DMS53 treated with DMSO at 0.1 percent for 48 hours (cell line): ENCODE measurements around the gene KHK.

Experiments used
- DNase-seq: peaks from one replicate; lab custom pipeline; 2025; ENCODE audit not compliant: unreplicated experiment; lab: John Stamatoyannopoulos, UW

KHK gene

GRCh38 chr2:27080603-27080936 lies 6.0 kb upstream of the KHK start:
- no peak for DNase-seq

DNA sequence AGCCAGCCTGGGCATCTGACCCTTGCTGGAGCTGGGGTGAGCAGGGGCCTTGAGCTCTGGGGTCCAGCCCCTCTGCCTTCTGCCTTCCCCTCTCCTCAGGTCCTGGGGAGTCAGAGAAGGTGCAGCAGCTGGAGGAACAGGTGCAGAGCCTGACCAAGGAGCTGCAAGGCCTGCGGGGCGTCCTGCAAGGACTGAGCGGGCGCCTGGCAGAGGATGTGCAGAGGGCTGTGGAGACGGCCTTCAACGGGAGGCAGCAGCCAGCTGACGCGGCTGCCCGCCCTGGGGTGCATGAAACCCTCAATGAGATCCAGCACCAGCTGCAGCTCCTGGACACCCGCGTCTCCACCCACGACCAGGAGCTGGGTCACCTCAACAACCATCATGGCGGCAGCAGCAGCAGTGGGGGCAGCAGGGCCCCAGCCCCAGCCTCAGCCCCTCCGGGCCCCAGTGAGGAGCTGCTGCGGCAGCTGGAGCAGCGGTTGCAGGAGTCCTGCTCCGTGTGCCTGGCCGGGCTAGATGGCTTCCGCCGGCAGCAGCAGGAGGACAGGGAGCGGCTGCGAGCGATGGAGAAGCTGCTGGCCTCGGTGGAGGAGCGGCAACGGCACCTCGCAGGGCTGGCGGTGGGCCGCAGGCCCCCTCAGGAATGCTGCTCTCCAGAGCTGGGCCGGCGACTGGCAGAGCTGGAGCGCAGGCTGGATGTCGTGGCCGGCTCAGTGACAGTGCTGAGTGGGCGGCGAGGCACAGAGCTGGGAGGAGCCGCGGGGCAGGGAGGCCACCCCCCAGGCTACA lies 4.4 kb upstream of the KHK start:
- DNase-seq = no peak

GRCh38 chr2:27082773-27083409 lies 3.7 kb upstream of the KHK start:
- no peak for DNase-seq

DNA sequence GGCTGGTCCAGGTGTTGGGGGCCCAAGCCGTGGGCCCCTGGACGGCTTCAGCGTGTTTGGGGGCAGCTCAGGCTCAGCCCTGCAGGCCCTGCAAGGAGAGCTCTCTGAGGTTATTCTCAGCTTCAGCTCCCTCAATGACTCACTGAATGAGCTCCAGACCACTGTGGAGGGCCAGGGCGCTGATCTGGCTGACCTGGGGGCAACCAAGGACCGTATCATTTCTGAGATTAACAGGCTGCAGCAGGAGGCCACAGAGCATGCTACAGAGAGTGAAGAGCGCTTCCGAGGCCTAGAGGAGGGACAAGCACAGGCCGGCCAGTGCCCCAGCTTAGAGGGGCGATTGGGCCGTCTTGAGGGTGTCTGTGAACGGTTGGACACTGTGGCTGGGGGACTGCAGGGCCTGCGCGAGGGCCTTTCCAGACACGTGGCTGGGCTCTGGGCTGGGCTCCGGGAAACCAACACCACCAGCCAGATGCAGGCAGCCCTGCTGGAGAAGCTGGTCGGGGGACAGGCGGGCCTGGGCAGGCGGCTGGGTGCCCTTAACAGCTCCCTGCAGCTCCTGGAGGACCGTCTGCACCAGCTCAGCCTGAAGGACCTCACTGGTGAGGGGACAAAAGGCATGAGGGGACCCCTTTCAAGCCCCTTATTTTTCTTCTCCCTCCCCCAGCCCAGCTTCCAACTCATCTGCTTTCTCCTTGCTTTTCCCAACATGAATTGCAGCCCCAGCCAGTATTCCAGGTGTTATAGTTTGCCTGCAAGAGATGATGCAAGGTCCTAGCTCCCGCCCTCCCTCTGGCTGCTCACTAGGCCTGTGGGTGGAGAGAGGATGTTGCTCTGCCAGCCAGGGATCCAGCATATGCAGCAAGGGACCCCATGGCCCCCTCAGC lies 2.9 kb upstream of the KHK start:
- DNase-seq = no peak

GRCh38 chr2:27084297-27085061 lies 2.1 kb upstream of the KHK start:
- DNase-seq = no peak

DNA sequence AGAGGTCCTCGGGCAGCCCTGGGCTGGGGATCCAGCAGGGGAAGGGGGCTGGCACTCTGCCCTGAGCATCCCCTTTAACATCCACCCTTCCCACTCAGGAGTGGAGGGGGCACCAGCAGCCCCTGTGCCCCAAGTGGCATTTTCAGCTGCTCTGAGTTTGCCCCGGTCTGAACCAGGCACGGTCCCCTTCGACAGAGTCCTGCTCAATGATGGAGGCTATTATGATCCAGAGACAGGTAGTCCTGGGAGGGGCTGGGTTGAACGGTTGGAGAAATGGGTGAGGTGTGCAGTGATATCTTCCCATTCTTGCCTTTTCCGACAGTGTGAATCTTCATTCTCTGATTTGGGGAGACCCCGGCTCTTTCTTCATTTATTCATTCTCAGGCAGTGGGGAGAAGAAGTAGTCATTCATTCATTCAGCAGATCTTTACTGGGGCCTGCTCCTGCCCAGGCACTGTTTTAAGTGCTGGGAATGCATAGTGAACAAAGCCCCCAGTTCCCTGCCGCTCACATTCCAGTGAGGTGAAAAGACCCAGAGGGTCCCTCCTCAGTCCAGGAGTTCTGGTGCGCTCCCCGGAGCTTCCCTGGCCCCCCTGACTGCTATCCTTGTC lies 1.4 kb upstream of the KHK start:
- DNase-seq = no peak

DNA sequence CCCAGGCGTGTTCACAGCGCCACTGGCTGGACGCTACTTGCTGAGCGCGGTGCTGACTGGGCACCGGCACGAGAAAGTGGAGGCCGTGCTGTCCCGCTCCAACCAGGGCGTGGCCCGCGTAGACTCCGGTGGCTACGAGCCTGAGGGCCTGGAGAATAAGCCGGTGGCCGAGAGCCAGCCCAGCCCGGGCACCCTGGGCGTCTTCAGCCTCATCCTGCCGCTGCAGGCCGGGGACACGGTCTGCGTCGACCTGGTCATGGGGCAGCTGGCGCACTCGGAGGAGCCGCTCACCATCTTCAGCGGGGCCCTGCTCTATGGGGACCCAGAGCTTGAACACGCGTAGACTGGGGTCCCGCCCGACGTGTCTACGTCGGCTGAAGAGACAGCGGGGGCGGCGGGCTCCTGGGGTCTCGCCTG lies 891 bp upstream of the KHK start:
- peak; percentile 7 for DNase-seq

DNA sequence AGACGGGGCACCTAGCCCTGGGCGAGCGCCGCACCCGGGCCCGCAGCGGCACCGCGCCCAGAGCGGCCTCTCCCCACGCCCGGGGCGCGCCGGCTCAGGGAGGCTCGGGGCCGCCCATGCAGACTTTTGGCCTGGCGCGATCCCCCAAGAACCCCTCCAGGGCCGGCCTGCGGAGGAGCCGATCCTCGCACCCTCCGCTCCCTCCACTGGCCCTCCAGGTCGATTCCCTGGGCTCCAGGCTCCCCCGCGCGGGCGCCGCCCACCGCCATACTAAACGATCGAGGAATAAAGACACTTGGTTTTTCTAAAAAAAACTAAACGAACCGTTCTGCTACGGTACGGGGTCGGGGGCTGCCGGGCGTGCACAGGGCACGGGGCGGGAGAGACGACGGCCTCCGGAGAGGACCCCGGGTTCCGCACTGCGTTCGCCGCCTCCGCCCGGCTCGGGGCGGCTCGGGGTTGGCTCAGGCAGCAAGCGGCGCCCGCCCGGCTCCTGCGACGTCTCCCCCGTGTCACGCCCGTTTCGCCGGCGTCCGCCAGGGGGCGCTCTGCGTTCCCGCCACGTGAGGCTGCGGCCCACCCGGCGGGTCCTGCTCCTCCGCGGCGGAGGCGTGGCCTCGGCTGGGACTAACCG lies 365 bp upstream of the KHK start:
- DNase-seq = peak; percentile 76

DNA sequence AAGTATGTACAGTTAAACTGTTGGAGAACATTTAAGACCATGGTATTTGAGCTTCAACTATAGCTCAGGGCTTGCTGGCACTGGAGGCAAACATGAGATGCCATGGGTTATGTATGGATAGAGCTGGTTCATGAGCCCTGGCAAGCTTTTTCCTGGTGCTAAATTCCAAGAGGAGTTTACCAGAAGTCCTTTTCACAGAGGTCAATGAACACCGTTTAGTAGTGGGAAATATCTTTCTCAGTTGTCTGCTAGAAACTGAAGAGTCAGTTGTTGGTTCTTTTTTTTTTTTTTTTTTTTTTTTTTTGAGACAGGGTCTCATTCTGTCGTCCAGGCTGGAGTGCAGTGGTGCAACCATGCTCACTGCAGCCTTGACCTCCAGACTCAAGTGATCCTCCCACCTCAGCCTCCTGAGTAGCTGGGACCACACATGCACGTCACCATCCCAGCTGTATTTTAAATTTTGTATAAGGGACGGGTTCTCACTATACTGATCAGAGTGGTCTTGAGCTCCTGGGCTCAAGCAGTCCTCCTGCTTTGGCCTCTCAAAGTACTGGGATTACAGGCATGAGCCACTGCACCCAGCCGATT lies 1.3 kb downstream of the KHK start:
- DNase-seq = no peak

- no peak for DNase-seq
Measured at GRCh38 chr2:27088634-27089033, 2.1 kb downstream of the KHK start.

DNA sequence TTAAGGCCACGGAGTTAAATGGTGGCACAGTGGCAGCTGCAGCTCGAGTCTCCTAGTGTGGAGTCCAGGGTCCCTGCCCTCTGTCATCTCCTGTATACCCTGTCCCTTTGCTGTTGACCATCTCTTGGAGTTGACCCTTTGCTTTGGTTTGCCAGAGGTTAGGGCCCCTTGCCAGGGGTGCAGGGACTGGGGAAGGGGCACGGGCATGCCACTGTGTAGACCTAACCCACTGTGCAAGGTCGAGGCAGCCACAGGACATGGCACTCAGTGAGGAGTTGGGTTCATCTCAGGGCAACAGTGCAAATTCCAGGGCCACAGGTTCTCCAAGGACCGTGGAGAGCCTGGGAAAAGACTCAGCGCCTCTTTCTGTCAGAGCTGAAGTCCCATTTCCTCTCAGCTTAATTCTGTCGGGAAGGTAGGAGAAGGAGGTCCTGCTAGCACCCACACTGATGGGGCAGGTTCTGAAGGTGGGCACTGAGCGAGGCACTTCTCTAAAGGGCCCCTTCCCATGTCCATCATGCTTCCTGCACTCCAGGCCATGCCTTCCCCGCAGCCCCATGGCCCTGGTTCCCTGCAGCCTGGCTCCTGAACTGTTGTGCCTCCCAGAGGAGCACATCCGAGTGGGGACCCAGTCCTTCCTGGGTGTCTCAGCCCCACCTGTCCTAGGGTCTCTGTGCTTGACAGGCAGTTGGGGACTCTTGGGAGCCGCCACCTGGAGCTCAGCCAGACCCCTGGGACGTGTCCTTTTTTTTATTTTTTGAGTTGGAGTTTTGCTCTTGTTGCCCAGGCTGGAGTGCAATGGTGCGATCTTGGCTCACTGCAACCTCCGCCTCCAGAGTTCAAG lies 2.8 kb downstream of the KHK start:
- no peak for DNase-seq

DNA sequence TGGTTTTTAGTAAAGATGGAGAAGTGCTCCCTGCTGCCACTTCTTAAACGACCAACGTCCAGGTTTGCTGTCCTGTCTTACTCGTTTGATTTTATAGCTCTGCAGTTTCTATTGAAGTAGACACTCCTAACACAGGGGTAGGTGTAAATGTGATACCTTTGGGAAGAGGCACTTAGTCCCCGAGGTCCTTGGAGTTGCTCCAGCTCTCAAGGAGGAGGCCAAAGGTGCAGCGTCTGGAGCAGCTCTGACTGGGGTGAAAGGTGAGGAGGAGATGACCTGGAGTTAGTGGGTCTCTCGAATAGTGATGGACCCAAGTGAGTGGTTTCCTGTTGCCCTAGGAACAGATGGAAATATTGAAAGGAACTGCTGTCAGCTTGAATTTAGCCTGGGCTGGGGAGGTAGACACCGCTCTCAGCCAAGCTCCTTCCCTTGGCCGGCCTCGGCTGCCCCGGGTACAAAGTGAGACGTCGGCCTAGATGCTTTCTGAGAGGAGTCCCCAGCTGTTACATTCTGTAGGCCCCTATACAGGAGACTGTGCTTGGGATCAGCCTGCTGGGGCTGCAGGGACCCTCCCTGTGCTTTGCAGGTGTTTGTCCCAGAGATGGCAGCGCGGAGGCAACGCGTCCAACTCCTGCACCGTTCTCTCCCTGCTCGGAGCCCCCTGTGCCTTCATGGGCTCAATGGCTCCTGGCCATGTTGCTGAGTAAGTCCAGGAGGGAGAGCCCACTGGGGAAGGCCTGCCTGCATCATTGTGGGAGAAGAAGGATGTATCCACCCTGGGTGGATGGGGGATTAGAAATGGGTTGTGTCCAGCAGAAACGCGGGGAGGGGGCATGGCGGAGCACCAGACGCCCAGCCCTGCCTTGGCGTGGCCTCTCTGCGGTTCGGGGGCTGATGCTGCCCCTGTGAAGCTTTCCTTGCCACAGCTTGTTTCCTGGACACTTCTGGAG lies 5.4 kb downstream of the KHK start:
- DNase-seq = no peak

- no peak for DNase-seq
Measured at GRCh38 chr2:27092696-27093429, 6.3 kb downstream of the KHK start.

- no peak for DNase-seq
Measured at GRCh38 chr2:27093430-27094352, 7.1 kb downstream of the KHK start.

- DNase-seq = no peak
Measured at GRCh38 chr2:27094353-27094984, 7.9 kb downstream of the KHK start.

GRCh38 chr2:27095427-27095744 lies 8.8 kb downstream of the KHK start:
- no peak for DNase-seq
